GM12892 (cell line): ENCODE results near the gene TALDO1.

Source experiments
- POLR2AphosphoS5 ChIP-seq: IDR thresholded peaks from 2 replicates; pipeline ENCODE4 v1.6.1; 2011; ENCODE audit warnings: low read depth, low read length, control low read depth
- TAF1 ChIP-seq: IDR thresholded peaks from 2 replicates; pipeline ENCODE4 v1.6.1; 2011; ENCODE audit warnings: low read depth, mild to moderate bottlenecking, control low read depth, low read length, borderline replicate concordance

GRCh38 chr11:702462-703461 is 44.5 kb upstream of the TALDO1 start:
- no peak for TF ChIP-seq POLR2AphosphoS5
- no peak for TF ChIP-seq TAF1
